ENCODE measurements around the gene MRPL40. TPM values are rescaled to one million over a fixed set of nuclear protein-coding genes. Genes with fewer than 3 reads are reported as not detected.

The MRPL40 gene
- total and polyA plus RNA-seq, 2 experiments from 2014 or later = 15.5 to 53.5 TPM

- Histone ChIP-seq H3K27ac (ENCODE audit: low read depth) (no peak overlapping the region), H3K4me1 (ENCODE audit: insufficient read depth) (no peaks in the 10 kb centered on the region), H3K4me2 (no peak overlapping the region), H3F3A (replicated peaks; ENCODE audit: low read depth) (no peaks in the 10 kb centered on the region), H3K27me3 (ENCODE audit: insufficient read depth) (no peaks in the 10 kb centered on the region), H3K4me3 (no peak overlapping the region), H2AFZ (no peak overlapping the region), H4K20me1 (replicated peaks; ENCODE audit: insufficient read depth) (peaks cover 20% of the 10 kb centered on the region), H3K79me2 (replicated peaks; ENCODE audit: insufficient read depth) (peaks cover 10% of the 10 kb centered on the region), H3K9me2 (ENCODE audit: insufficient read depth) (no peaks in the 10 kb centered on the region), H3K36me3 (ENCODE audit: insufficient read depth) (peaks cover 26% of the 10 kb centered on the region)
- Mint-ChIP-seq H3K36me3 (ENCODE audit: low read depth) (peaks cover 62% of the 10 kb centered on the region), H3K9me3 (no peaks in the 10 kb centered on the region), H3K27ac (no peak overlapping the region), H3K27me3 (ENCODE audit: insufficient read depth, low read depth, poor library complexity) (peaks cover 10% of the 10 kb centered on the region), H3K4me1 (no peaks in the 10 kb centered on the region), H3K4me3 (no peak overlapping the region)
- no peak for ATAC-seq
- no peak for DNase-seq (ENCODE audit: low spot score)
- TF ChIP-seq ZNF114 (CRISPR knock-in tag; IDR thresholded peaks at IDR 0.05) (no peak), ZNF331 (CRISPR knock-in tag; IDR thresholded peaks at IDR 0.05; ENCODE audit: low read depth) (no peak), EZH2 (IDR thresholded peaks at IDR 0.05; ENCODE audit: low read depth, unreplicated experiment) (no peak), STAT1 (IDR thresholded peaks at IDR 0.05; ENCODE audit: unreplicated experiment) (no peak), NANOG (IDR thresholded peaks at IDR 0.05; ENCODE audit: borderline replicate concordance) (no peak), ETS1 (IDR thresholded peaks at IDR 0.05) (no peak), EZH2phosphoT487 (IDR thresholded peaks at IDR 0.05; ENCODE audit: unreplicated experiment) (no peak), REST (IDR thresholded peaks at IDR 0.05; ENCODE audit: unreplicated experiment) (no peak), POLR2AphosphoS5 (IDR thresholded peaks at IDR 0.05; ENCODE audit: low read depth) (no peak), JUNB (IDR thresholded peaks at IDR 0.05; ENCODE audit: unreplicated experiment) (no peak)
Measured at GRCh38 chr22:19406281-19406811, 26.0 kb upstream of the MRPL40 start.

- Mint-ChIP-seq H3K4me1 (no peaks in the 10 kb centered on the region), H3K36me3 (ENCODE audit: low read depth) (peaks cover 57% of the 10 kb centered on the region), H3K27ac (no peak overlapping the region), H3K9me3 (no peaks in the 10 kb centered on the region), H3K27me3 (ENCODE audit: insufficient read depth, low read depth, poor library complexity) (peaks cover 8% of the 10 kb centered on the region), H3K4me3 (no peak overlapping the region)
- Histone ChIP-seq H3K9me2 (ENCODE audit: insufficient read depth) (no peaks in the 10 kb centered on the region), H3K27ac (ENCODE audit: low read depth) (no peak overlapping the region), H3K79me2 (replicated peaks; ENCODE audit: insufficient read depth) (peaks cover 15% of the 10 kb centered on the region), H3F3A (replicated peaks; ENCODE audit: low read depth) (no peaks in the 10 kb centered on the region), H3K36me3 (ENCODE audit: insufficient read depth) (peaks cover 22% of the 10 kb centered on the region; the same call in 1 of the 2 replicates), H3K4me1 (ENCODE audit: insufficient read depth) (no peaks in the 10 kb centered on the region), H4K20me1 (replicated peaks; ENCODE audit: insufficient read depth) (peaks cover 20% of the 10 kb centered on the region), H3K27me3 (ENCODE audit: insufficient read depth) (no peaks in the 10 kb centered on the region), H3K4me2 (no peak overlapping the region), H2AFZ (no peak overlapping the region), H3K4me3 (no peak overlapping the region)
- DNase-seq (ENCODE audit: low spot score) = no peak
- no peak for ATAC-seq
- TF ChIP-seq ZNF114 (CRISPR knock-in tag; IDR thresholded peaks at IDR 0.05) (no peak), CREB1 (CRISPR knock-in tag; IDR thresholded peaks at IDR 0.05; ENCODE audit: low read depth) (no peak), EZH2phosphoT487 (IDR thresholded peaks at IDR 0.05; ENCODE audit: unreplicated experiment) (no peak), CTCF (conservative IDR thresholded peaks at IDR 0.05; ENCODE audit: low read depth in 2 of 2) (no peak), ETS1 (IDR thresholded peaks at IDR 0.05) (no peak), ZNF331 (CRISPR knock-in tag; IDR thresholded peaks at IDR 0.05; ENCODE audit: low read depth) (no peak), REST (IDR thresholded peaks at IDR 0.05; ENCODE audit: unreplicated experiment) (no peak), EZH2 (IDR thresholded peaks at IDR 0.05; ENCODE audit: low read depth, unreplicated experiment) (no peak), JUNB (IDR thresholded peaks at IDR 0.05; ENCODE audit: unreplicated experiment) (no peak)
Measured at GRCh38 chr22:19406846-19407245, 25.5 kb upstream of the MRPL40 start.

All from GM23338 (cell line).